GM04503 (cell line): ENCODE results near the gene PPP2R3B.
"Not testable (repeated sequence)": the region's sequence is repeated elsewhere in the genome, so short reads cannot be mapped to it uniquely, and the experiment has no call there.

Source experiments
- DNase-seq: peaks from one replicate; pipeline ENCODE4 v3.0.0-alpha.2; 2012; ENCODE audit warnings: low read depth

PPP2R3B gene

DNA sequence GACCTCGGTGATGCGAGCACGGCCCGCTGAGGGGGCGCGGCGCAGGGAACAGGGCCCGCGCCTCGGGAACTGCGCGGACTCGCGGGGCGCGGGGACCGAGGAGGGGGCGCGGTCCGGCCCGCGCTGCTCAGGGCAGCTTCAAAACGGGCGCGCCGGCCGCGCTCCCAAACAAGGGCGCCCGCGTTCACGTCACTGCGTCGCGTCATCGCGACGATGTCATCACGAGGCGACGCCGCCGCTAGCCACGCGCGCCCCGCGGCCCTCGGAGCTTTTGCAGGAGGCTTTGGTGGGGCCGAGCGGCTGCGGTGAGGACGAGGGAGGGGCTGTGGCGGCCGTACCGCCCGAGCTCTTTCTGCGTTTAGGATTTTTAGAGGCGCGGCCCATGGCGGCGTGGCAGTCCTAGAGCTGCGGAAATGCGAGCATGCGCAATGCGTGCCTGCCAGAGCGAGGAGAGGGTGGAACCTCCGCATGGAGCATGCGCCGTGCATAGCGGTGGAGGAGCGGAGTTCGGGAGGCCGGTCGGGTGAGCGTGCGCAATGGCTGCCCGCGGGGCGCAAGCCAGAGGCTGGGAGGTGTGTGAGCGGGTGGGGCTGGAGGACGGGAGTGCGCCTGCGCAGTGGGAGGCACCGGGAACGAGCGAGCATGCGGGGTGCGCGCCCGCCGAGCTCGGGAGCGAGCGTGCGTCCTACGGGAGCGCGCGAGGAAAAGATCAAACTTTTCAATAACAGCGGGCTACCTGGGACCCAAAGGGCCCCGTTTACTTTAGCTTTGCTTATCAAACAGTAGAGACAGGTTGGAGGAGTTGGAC is at the start of gene PPP2R3B:
Gene PPP2R3B, minus strand, starts transcription at position 140 of the 808 bp plus-strand sequence. CDS start 216 bp downstream, outside the sequence.
- peak; percentile 79 for DNase-seq

GRCh38 chrX:435536-436122 is 48.9 kb upstream of the PPP2R3B start:
- DNase-seq: no peak

- DNase-seq: no peak
These were observed 48.2 kb upstream of the PPP2R3B start for GRCh38 chrX:434946-435345.

DNA sequence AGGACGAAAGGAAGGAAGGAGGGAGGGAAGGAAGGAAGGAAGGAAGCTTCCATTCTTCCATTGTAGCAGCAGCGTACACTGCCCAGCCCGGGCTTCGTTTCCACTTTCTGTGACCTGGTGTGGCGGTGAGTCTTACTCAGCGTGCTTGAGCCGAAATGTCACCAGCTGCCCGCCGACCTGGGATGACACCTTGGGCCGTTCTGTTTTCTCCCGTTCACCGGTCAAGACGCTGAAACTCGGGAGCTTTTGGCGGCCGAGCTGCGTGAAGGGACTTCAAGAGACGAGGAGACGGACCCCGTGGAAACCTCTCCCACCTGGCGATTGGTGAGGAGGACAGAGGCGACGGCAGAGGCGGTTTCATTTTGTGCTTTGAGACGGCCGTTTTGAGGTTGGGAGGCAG is 47.1 kb upstream of the PPP2R3B start:
- DNase-seq: no peak

DNA sequence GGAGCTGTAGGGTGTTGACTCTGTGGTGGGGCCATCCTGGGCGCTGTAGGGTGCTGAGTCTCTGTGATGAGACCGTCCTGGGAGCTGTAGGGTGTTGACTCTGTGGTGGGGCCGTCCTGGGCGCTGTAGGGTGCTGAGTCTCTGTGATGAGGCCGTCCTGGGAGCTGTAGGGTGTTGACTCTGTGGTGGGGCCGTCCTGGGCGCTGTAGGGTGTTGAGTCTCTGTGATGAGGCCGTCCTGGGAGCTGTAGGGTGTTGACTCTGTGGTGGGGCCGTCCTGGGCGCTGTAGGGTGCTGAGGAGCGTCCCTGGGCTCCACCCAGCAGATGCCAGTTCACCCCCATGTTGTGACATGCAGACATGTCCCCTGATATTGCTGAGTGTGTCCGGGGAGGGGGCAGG is 46.0 kb upstream of the PPP2R3B start:
- DNase-seq: not testable (repeated sequence)

DNA sequence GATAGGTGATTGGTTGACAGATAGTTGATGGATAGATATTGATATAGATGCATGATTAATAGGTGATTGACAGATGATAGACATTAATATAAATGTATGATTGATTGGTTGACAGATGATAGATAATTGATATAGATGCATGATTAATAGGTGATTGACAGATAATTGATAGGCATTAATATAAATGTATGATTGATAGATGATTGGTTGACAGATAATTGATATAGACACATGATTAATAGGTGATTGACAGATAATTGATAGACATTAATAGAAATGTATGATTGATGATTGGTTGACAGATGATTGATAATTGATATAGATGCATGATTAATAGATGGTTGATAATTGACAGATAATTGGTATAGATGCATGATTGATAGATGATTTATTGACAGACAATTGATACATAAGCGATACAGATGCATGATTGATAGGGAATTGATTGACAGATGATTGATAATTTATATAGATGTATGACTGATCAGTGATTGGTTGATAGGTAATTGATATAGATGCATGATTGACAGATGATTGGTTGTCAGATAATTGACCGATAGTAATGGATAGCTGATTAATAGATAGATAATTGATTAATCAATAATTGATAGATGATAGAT is 44.9 kb upstream of the PPP2R3B start:
- DNase-seq: no peak

DNA sequence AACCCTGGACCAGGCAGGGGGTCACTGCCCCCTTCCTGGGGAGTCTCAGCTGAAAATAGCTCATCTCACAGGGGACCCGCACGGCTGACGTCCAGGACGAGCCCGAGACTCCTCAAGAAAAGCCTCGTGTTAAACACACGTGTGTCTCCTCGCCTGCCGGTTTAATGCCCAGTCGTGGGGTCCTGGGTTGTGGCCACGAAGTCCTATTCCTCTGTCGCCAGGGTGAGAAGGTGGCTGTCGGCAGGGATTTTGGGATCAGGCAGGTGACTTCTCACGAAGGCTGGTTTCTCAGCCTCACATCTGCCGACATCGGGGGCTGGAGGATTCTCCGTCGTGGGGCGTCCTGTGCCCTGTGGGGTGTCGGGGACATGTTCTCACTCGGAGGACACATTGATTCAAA is 44.3 kb upstream of the PPP2R3B start:
- no peak for DNase-seq

GRCh38 chrX:429266-429825 is 42.6 kb upstream of the PPP2R3B start:
- no peak for DNase-seq

GRCh38 chrX:427812-428725 is 41.4 kb upstream of the PPP2R3B start:
- no peak for DNase-seq

DNA sequence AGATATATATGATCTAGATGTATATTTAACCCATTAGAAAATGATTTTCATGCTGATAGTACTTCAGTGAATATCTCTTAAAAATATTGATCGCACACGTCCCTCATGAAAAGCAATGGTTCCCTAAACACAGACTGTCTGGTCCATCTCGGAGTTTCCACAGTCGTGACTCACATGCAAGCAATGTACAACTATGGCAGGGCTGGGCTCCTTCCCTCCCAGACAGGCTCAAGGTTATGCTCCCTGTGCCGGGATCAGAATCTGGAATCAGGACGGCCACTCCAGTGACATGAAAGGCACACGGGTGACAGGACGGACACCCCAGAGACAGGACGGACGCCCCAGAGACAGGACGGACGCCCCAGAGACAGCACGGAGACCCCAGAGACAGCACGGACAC is 40.2 kb upstream of the PPP2R3B start:
- DNase-seq: no peak

- DNase-seq: no peak
These were observed 38.3 kb upstream of the PPP2R3B start for GRCh38 chrX:425056-425455.

DNA sequence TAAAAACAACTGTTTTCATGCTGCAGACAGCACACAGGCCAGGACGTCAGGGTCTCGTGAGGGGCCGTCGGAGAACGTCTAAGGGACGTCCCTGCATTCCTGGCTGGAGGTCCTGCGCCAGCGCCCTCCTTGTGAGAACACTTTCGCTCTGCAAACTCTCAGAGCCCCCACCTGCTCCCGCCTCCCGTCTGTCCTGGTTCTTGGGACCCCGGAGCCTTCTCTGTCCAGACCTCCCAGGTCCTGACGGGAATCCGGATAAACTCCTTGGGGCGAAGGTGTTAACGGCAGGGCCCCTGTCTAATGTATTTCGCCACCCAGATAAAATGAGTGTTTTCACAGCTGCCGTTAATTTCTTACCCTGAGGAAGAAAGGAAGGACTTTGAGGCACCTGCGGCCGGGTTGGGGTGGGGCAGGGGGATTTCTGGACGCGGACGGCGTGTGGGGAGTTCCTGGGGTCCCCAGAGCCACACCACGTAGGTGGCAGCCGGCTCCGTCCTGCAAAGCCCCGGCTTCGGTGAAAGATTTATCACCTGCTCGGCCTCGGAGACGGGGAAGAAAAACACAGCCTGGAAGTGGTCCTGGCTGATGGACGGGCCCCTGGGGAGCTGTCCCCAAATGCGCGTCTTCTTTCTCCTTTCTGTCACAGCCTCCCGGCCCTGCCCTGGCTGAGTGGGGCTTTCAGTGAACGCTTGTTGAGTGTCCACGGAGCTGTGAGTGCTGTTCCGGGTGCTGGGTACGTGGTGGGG is 35.1 kb upstream of the PPP2R3B start:
- no peak for DNase-seq

- DNase-seq: no peak
These were observed 34.0 kb upstream of the PPP2R3B start for GRCh38 chrX:420496-421223.

DNA sequence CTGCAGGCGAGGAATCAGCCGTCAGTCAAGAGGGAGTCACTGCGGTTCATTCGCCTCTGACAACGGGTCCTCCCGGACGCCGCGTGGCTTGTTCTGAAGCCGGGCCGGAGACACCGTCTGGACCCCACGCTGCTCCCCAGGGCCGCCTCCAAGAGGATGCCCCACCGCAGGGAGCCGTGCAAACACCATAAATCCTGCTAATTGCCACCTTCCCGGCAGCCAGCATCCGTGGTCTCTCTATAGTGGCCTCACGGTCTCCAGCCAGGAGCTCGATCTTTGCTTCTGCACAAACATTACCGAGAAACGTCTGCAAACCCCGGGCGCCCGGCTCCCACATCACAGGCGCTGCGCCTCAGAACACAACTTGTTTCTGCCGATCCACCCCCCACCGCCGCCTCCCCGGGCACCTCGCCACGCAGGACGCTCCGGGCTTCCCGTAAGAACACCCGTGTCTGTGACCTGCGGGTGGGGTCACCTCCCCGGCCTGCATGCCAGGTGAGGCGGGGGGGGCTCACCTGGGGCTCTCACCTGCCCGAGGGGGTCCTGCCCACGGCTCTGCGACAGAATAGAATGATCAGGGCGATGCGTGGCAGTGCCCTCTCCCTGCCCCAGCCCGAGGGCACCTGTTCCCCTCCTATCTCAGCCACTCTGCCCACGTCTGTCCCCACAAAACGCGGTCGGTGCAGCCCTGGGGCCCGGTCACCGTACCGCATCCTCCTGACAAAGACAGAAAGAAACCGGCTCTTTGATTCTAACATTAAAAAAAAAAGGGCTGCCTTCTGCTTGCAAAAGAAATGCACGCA is 32.4 kb upstream of the PPP2R3B start:
- DNase-seq: no peak

- DNase-seq: not testable (repeated sequence)
These were observed 28.8 kb upstream of the PPP2R3B start for GRCh38 chrX:415498-415897.

GRCh38 chrX:413322-414201 is 26.9 kb upstream of the PPP2R3B start:
- no peak for DNase-seq

- no peak for DNase-seq
These were observed 23.6 kb upstream of the PPP2R3B start for GRCh38 chrX:410296-410695.

DNA sequence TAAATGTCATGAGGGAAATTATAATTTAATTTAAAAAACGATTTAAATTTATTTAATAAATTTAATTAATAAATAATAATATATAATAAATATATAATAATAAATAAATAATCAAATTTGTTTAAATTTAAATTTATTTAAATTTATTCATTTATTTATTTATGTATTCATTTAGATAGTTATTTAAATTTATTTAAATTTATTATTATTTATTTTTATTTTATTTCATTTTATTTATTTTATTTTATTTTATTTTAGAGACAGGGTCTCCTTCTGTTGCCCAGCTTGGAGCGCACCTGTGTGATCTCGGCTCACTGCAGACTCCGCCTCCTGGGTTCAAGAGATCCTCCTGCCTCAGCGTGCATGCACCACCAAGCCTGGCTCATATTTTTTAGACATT is 18.4 kb upstream of the PPP2R3B start:
- no peak for DNase-seq

- DNase-seq: no peak
These were observed 17.9 kb upstream of the PPP2R3B start for GRCh38 chrX:404656-405055.
